ENCODE results near the gene C16orf54. TPM values are rescaled to one million over a fixed set of nuclear protein-coding genes. Genes with fewer than 3 reads are reported as not detected.
"Not testable (repeated sequence)": the region's sequence is repeated elsewhere in the genome, so short reads cannot be mapped to it uniquely, and the experiment has no call there.

The C16orf54 gene, protein sequence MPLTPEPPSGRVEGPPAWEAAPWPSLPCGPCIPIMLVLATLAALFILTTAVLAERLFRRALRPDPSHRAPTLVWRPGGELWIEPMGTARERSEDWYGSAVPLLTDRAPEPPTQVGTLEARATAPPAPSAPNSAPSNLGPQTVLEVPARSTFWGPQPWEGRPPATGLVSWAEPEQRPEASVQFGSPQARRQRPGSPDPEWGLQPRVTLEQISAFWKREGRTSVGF
- not detected in 2 replicates for total RNA-seq
- long read RNA-seq, partial matches to known transcripts: 0 of 1 reads
- long read RNA-seq, other reads (novel, unspliced or antisense): 1 of 1 reads

DNA sequence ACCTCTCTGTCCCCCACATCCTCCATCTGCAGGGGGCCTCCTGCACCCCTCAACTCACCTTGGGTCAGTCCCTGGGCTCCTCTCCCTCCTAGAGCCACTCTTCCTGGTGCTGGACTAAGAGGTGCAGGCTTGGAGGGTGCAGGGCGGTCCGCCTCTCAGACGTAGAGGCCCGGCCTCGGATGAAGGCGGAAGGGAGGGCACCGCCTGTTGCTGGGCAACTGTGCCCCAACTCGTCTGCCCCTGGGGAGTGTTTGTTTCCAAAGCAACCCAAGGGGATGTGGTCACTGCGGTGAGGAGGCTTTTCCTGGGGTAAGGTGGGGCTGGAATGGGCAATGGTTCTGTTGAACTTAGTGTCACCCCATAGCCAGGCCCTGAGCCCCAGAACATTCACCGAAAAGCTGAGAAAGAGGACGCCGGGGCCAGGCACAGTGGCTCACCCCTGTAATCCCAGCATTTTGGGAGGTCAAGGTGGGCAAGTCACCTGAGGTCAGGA is at the start of gene C16orf54:
C16orf54 (minus strand) TSS at position 138 of the 493 bp plus-strand sequence. CDS start 1,039 bp downstream, outside the sequence.
- TF ChIP-seq, protein P1, sequence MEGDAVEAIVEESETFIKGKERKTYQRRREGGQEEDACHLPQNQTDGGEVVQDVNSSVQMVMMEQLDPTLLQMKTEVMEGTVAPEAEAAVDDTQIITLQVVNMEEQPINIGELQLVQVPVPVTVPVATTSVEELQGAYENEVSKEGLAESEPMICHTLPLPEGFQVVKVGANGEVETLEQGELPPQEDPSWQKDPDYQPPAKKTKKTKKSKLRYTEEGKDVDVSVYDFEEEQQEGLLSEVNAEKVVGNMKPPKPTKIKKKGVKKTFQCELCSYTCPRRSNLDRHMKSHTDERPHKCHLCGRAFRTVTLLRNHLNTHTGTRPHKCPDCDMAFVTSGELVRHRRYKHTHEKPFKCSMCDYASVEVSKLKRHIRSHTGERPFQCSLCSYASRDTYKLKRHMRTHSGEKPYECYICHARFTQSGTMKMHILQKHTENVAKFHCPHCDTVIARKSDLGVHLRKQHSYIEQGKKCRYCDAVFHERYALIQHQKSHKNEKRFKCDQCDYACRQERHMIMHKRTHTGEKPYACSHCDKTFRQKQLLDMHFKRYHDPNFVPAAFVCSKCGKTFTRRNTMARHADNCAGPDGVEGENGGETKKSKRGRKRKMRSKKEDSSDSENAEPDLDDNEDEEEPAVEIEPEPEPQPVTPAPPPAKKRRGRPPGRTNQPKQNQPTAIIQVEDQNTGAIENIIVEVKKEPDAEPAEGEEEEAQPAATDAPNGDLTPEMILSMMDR (conservative IDR thresholded peaks at IDR 0.05): no peak
- Mint-ChIP-seq H3K27me3 (ENCODE audit: low read depth) (no peaks in the 10 kb centered on the region), H3K4me1 (no peaks in the 10 kb centered on the region), H3K36me3 (ENCODE audit: low read depth) (no peaks in the 10 kb centered on the region), H3K27ac (ENCODE audit: unreplicated experiment) (no peak within 1 kb of the TSS), H3K9me3 (no peaks in the 10 kb centered on the region), H3K4me3 (no peak within 1 kb of the TSS)
- DNase-seq (ENCODE audit: low read depth, low spot score): no peak

DNA sequence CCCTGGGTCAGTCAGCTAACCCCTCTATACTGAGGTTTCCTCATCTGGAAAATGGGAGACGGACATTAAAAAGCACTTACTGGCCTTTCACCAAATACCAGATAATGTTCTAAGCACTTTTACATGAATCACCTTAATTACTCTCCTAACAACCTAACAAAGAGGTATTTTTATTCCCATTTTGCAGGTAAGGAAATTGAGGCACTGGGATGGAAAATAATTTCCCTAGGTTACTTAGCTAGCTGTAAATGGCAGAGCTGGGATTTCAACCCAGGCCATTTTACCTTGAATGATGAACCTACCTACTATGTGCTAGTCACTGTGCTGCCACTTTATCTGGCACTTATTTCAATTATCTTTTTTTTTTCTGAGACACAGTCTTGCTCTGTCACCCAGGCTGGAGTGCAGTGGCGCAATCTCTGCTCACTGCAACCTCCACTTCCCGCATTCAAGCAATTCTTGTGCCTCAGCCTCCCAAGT is 48.5 kb upstream of the C16orf54 start:
- Mint-ChIP-seq H3K9me3 (no peaks in the 10 kb centered on the region), H3K4me1 (peaks cover 44% of the 10 kb centered on the region), H3K36me3 (ENCODE audit: low read depth) (peaks cover 15% of the 10 kb centered on the region), H3K27me3 (ENCODE audit: low read depth) (no peaks in the 10 kb centered on the region), H3K4me3 (peak overlapping the region; percentile 48), H3K27ac (ENCODE audit: unreplicated experiment) (no peak overlapping the region)
- TF ChIP-seq, protein P1 (conservative IDR thresholded peaks at IDR 0.05): no peak
- no peak for DNase-seq (ENCODE audit: low read depth, low spot score)

DNA sequence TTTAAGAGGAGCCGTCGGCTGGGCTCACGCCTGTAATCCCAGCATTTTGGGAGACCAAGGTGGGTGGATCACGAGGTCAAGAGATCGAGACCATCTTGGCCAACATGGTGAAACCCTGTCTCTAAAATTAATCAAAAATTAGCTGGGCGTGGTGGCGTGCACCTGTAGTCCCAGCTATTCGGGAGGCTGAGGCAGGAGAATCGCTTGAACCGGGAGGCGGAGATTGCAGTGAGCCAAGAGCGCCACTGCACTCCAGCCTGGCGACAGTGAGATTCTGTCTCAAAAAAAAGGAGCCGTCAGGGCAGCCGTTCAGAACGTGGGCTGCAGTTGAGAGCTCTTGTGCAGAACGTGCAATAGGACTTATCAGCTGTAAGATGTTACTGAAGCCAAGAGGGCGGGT is 47.4 kb upstream of the C16orf54 start:
- Mint-ChIP-seq H3K4me1 (peaks cover 44% of the 10 kb centered on the region), H3K4me3 (peak overlapping the region; percentile 99), H3K36me3 (ENCODE audit: low read depth) (peaks cover 11% of the 10 kb centered on the region)
- H3K27me3 Mint-ChIP-seq (ENCODE audit: low read depth); H3K27ac Mint-ChIP-seq (ENCODE audit: unreplicated experiment); H3K9me3 Mint-ChIP-seq; DNase-seq (ENCODE audit: low read depth, low spot score): not testable (repeated sequence)

DNA sequence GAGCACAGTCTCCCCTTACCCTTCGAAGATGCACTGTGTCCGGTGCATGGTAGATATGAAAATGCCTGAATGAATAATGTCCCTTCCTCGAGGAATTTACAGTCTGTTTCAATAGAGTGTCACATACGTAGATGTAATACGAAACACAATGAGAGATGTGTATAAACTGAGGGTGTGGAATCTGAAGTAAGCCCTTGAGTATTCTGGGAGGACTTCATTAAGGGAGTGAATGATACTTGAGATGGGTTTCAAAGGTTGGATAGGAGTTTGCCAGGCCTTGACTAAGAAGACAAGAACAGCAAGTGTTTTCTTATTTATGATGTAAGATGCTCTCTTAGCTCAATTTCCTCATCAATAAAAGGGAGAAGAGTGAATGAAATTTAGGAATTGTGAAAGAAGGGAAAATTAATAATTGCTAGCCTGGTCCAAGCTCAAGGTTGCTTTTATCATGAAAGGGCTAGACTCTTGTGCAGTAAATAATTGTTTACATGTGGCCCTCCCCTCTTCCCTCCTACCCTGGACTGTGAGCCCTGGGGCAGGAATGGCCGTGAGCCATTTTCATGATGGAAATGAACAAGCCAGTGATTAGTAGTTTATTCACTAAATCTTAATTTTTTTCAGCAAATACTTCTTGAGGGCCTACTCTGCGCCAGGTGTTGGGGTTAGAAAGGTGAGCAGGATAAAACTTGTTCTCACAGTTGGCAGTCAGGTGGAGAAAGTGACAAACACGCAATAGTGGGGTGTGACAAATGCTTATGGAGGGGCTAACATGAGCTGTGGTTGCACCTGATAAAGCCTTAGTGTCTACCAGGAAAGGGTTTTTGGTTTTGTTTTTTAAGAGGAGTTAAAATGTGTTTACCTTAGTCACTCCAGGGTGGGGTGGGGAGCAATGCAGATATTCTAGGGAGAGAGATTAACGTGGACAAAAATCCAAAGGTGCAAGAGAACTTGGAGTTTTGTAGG is 46.3 kb upstream of the C16orf54 start:
- H3K27me3 Mint-ChIP-seq (ENCODE audit: low read depth): no peaks in the 10 kb centered on the region
- TF ChIP-seq, protein P1 (conservative IDR thresholded peaks at IDR 0.05): no peak
- H3K4me3 Mint-ChIP-seq: peak overlapping the region; percentile 99
- DNase-seq (ENCODE audit: low read depth, low spot score): no peak
- no peaks in the 10 kb centered on the region for H3K9me3 Mint-ChIP-seq
- H3K27ac Mint-ChIP-seq (ENCODE audit: unreplicated experiment): peak overlapping the region; percentile 53
- peaks cover 11% of the 10 kb centered on the region for H3K36me3 Mint-ChIP-seq (ENCODE audit: low read depth)
- H3K4me1 Mint-ChIP-seq: peaks cover 44% of the 10 kb centered on the region

DNA sequence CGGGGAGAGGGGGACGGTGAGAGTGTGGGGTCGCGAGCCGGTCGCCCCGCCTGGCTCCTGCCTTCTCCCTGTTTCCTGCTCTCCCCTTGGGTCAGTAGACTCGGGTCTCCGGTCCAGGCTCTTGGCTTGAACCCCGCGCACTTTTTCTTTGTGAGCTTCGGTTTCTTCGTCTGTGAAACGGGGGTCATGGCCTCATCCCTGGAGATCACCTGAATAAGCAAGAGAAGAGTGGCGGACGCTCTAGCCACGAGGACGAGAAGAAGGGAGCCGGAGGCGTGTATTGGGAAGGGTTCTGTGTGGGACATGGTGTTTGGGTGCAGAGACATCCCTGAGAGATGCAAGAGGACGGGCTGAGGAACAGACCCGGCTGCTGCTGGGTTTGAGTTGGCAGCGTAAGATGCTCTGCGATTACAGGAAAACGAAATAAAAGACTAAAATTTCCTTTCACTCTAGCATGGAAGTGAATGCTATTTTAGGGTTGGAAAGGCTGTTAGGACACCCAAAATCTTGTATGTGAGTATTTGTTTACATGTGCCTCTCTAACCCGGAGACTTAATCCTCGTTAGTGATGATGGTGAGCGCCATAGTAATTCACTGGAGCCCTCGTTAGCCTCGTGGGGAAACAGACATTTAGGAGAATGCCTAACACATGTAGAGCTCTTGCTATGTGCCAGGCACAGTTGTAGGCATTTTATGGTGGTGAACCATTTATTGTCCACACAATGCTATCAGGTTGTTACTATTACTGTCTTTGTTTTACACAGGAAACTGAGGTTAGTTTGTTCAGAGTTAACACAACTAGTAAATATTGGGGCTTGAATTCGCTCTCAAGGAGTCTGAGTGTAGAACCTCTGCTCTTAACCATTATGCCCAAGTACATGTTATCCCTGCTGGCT is 45.4 kb upstream of the C16orf54 start:
- Mint-ChIP-seq H3K27ac (ENCODE audit: unreplicated experiment) (peak overlapping the region; percentile 100), H3K4me1 (peaks cover 44% of the 10 kb centered on the region), H3K27me3 (ENCODE audit: low read depth) (no peaks in the 10 kb centered on the region), H3K9me3 (no peaks in the 10 kb centered on the region), H3K36me3 (ENCODE audit: low read depth) (peaks cover 11% of the 10 kb centered on the region), H3K4me3 (peak overlapping the region; percentile 99)
- no peak for DNase-seq (ENCODE audit: low read depth, low spot score)
- TF ChIP-seq, protein P1 (conservative IDR thresholded peaks at IDR 0.05): no peak

Measured in neural crest cell (in vitro differentiated cells).